Stimulated activated naive CD8-positive, alpha-beta T cell treated with anti-CD3 and anti-CD28 coated beads, Interleukin-15, amount 100 ng/mL, for 72 hours (primary cell): ENCODE data around the gene TRAF3.

Experiments used
- ATAC-seq: fragments of 150-1000 bp; cut with Tn5 transposase; 2 replicates; pipeline ENCODE4 v1.10.0; 2021; ENCODE audit warnings: mild to moderate bottlenecking, moderate library complexity
- DNase-seq, 2 donors: peaks; one replicate each; pipeline ENCODE4 v3.0.0; 2021 to 2022
- H3K27ac Mint-ChIP-seq, 2 donors: one replicate each; pipeline ENCODE4 v1.8.0; 2022; ENCODE audit warnings: mild to moderate bottlenecking in 2 of 2, mixed read lengths in 2 of 2, moderate library complexity in 2 of 2
- H3K27me3 Mint-ChIP-seq: one replicate; pipeline ENCODE4 v1.8.0; 2022; ENCODE audit warnings: mixed read lengths
- H3K4me1 Mint-ChIP-seq: one replicate; pipeline ENCODE4 v1.8.0; 2022; ENCODE audit warnings: mild to moderate bottlenecking, mixed read lengths
- H3K4me3 Mint-ChIP-seq, 2 donors: one replicate each; pipeline ENCODE4 v1.8.0; 2022; ENCODE audit warnings: mild to moderate bottlenecking in 2 of 2, mixed read lengths in 2 of 2, moderate library complexity in 1 of 2
- H3K9me3 Mint-ChIP-seq, 2 donors: one replicate each; pipeline ENCODE4 v1.8.0; 2022; ENCODE audit warnings: mixed read lengths in 2 of 2

Gene TRAF3

DNA sequence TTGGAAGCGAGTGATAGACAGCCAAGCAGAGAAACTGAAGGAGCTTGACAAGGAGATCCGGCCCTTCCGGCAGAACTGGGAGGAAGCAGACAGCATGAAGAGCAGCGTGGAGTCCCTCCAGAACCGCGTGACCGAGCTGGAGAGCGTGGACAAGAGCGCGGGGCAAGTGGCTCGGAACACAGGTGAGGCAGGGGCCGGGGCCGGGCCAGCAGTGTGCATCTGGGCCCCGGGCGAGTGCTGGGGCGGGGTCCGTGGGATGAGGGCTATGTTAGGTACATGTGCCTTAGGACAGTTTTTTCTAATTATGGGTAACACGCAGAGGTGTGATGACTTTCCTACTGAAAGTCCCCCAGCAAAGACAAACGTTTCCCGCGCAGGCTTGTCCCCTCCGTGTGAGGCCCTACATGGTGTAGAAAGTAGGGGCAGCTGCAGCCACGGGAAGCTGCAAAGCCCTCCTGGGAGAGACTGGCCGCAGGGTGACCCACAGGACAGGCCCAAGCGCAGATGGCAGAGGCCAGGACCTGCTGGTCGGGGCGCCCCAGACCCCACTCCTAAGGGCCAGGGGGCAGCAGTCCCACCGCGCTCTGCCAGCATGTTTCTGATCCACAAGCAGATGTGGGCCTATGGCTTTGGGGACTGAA, 126.1 kb downstream of the TRAF3 start:
- H3K27ac Mint-ChIP-seq: peak overlapping the region; percentile 74 to 92
- DNase-seq: no peak
- no peak overlapping the region for H3K4me3 Mint-ChIP-seq
- no peaks in the 10 kb centered on the region for H3K9me3 Mint-ChIP-seq
- no peaks in the 10 kb centered on the region for H3K27me3 Mint-ChIP-seq
- H3K4me1 Mint-ChIP-seq: peaks cover 49% of the 10 kb centered on the region
- ATAC-seq: no peak

DNA sequence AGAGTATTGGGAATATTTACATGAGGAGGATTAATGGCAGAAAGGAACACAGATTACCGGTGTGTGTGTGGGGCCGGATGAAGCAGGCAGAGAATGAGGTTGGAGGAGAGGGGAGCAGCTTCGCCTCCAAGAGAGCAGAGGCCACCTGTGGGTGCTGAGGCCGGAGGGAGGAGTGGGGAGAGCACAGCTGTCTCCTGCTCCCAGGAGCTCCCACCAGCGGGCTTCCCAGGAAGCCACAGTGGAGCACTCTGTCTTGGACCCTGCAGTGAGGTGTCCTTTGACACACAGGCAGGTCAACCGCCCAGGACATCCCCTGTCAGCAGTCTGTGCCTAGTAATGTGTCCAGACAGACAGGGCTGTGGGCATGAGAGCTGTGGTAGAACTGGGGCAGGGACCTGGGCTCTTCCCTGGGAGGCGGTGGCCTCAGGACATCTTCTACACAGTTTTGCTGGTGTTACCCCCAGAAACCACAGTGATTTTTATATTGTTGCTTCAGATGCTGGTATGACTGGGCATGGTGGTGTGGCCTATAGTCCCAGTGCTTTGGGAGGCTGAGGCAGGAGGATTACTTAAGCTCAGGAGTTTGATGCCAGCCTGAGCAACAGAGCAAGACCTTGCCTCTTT, 126.8 kb downstream of the TRAF3 start:
- no peaks in the 10 kb centered on the region for H3K27me3 Mint-ChIP-seq

DNA sequence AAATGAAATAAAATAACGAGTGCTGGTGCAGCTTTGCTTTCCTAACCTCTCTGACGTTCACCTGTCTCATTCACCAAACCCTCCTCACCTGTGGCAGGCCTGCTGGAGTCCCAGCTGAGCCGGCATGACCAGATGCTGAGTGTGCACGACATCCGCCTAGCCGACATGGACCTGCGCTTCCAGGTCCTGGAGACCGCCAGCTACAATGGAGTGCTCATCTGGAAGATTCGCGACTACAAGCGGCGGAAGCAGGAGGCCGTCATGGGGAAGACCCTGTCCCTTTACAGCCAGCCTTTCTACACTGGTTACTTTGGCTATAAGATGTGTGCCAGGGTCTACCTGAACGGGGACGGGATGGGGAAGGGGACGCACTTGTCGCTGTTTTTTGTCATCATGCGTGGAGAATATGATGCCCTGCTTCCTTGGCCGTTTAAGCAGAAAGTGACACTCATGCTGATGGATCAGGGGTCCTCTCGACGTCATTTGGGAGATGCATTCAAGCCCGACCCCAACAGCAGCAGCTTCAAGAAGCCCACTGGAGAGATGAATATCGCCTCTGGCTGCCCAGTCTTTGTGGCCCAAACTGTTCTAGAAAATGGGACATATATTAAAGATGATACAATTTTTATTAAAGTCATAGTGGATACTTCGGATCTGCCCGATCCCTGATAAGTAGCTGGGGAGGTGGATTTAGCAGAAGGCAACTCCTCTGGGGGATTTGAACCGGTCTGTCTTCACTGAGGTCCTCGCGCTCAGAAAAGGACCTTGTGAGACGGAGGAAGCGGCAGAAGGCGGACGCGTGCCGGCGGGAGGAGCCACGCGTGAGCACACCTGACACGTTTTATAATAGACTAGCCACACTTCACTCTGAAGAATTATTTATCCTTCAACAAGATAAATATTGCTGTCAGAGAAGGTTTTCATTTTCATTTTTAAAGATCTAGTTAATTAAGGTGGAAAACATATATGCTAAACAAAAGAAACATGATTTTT, 128.2 kb downstream of the TRAF3 start:
- ATAC-seq (no peak), DNase-seq (no peak)
- no peaks in the 10 kb centered on the region for H3K9me3 Mint-ChIP-seq
- no peaks in the 10 kb centered on the region for H3K27me3 Mint-ChIP-seq
- H3K4me3 Mint-ChIP-seq: no peak overlapping the region
- H3K27ac Mint-ChIP-seq: peak overlapping the region; percentile 9 to 46
- peaks cover 29% of the 10 kb centered on the region for H3K4me1 Mint-ChIP-seq

More for the DNA sequence above, 126.8 kb downstream of the TRAF3 start:
- H3K4me1 Mint-ChIP-seq: peaks cover 43% of the 10 kb centered on the region
- no peaks in the 10 kb centered on the region for H3K9me3 Mint-ChIP-seq
- no peak overlapping the region for H3K4me3 Mint-ChIP-seq
- peak overlapping the region; percentile 54 to 93 for H3K27ac Mint-ChIP-seq
- ATAC-seq: peak; percentile 51
- no peak for DNase-seq

- ATAC-seq (no peak), DNase-seq (no peak)
- H3K4me3 Mint-ChIP-seq: no peak overlapping the region
- peak overlapping the region in 1 of 2 donors; percentile 63 for H3K27ac Mint-ChIP-seq
- no peaks in the 10 kb centered on the region for H3K9me3 Mint-ChIP-seq
- H3K27me3 Mint-ChIP-seq: no peaks in the 10 kb centered on the region
- H3K4me1 Mint-ChIP-seq: peaks cover 15% of the 10 kb centered on the region
Observed at GRCh38 chr14:102906616-102907302, 129.5 kb downstream of the TRAF3 start.

GRCh38 chr14:102907303-102907844, 130.1 kb downstream of the TRAF3 start:
- Mint-ChIP-seq H3K4me3 (no peak overlapping the region), H3K9me3 (no peaks in the 10 kb centered on the region), H3K4me1 (peaks cover 9% of the 10 kb centered on the region), H3K27ac (peak overlapping the region in 1 of 2 donors; percentile 49), H3K27me3 (no peaks in the 10 kb centered on the region)
- ATAC-seq: no peak
- no peak for DNase-seq

- Mint-ChIP-seq H3K4me3 (no peak overlapping the region), H3K27ac (no peak overlapping the region), H3K9me3 (no peaks in the 10 kb centered on the region), H3K27me3 (no peaks in the 10 kb centered on the region), H3K4me1 (peaks cover 6% of the 10 kb centered on the region)
- ATAC-seq: no peak
- no peak for DNase-seq
Observed at GRCh38 chr14:102907980-102908730, 130.9 kb downstream of the TRAF3 start.

- H3K9me3 Mint-ChIP-seq: no peaks in the 10 kb centered on the region
- H3K27ac Mint-ChIP-seq: peak overlapping the region in 1 of 2 donors; percentile 48
- peaks cover under 1% of the 10 kb centered on the region for H3K4me1 Mint-ChIP-seq
- no peak overlapping the region for H3K4me3 Mint-ChIP-seq
- no peak for ATAC-seq
- H3K27me3 Mint-ChIP-seq: no peaks in the 10 kb centered on the region
- no peak for DNase-seq
Observed at GRCh38 chr14:102908766-102909455, 131.7 kb downstream of the TRAF3 start.

GRCh38 chr14:102909462-102909861, 132.2 kb downstream of the TRAF3 start:
- DNase-seq: no peak
- Mint-ChIP-seq H3K4me1 (no peaks in the 10 kb centered on the region), H3K27ac (no peak overlapping the region), H3K4me3 (no peak overlapping the region), H3K27me3 (no peaks in the 10 kb centered on the region), H3K9me3 (no peaks in the 10 kb centered on the region)
- ATAC-seq: no peak

DNA sequence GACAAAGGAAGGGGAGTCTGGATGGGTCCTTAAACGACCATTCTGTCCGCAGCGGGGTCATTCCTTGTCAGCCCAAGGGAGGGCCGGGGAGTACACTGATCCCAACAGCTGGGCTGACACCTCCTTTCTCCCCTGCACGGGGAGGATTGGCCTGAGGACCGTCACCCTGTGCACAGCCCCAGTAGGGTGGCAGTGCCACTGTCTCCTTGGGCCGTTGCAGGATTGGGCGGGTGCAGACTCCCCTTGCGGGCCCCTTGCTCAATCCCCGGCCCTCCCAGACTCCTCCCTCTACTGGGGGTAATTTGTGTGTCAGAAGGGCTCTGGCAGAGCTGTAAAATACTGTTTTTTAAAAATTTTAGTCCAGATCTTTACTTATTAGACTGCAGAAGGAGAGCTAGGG, 132.7 kb downstream of the TRAF3 start:
- ATAC-seq: no peak
- no peak overlapping the region for H3K4me3 Mint-ChIP-seq
- no peaks in the 10 kb centered on the region for H3K4me1 Mint-ChIP-seq
- no peaks in the 10 kb centered on the region for H3K27me3 Mint-ChIP-seq
- no peak for DNase-seq
- H3K9me3 Mint-ChIP-seq: no peaks in the 10 kb centered on the region
- H3K27ac Mint-ChIP-seq: no peak overlapping the region

GRCh38 chr14:102910442-102910841, 133.2 kb downstream of the TRAF3 start:
- Mint-ChIP-seq H3K4me3 (no peak overlapping the region), H3K27me3 (no peaks in the 10 kb centered on the region), H3K4me1 (no peaks in the 10 kb centered on the region), H3K27ac (peak overlapping the region in 1 of 2 donors; percentile 77), H3K9me3 (no peaks in the 10 kb centered on the region)
- DNase-seq (no peak), ATAC-seq (no peak)

DNA sequence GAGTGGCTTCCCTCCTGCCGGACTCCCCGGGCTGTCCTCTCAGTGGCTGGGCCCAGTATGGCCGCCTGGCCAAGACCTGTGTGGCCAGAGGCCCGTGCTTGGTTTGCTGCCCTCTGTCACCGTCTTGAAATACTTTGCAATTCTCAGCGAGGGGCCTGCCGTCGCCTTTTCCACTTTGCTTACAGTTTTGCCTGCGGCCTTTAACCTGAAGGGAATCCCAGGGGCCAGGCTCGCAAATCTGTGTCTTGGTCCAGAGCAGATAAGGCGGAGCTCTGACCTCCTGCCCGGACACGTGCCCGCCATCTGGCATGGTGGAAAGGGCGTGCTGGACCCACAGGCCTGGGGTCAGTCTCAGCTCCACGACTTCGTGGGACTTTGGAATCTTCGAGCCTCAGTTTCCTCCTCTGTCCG, 134.3 kb downstream of the TRAF3 start:
- Mint-ChIP-seq H3K27me3 (no peaks in the 10 kb centered on the region), H3K4me1 (no peaks in the 10 kb centered on the region), H3K4me3 (no peak overlapping the region), H3K9me3 (no peaks in the 10 kb centered on the region), H3K27ac (no peak overlapping the region)
- DNase-seq (no peak), ATAC-seq (no peak)

DNA sequence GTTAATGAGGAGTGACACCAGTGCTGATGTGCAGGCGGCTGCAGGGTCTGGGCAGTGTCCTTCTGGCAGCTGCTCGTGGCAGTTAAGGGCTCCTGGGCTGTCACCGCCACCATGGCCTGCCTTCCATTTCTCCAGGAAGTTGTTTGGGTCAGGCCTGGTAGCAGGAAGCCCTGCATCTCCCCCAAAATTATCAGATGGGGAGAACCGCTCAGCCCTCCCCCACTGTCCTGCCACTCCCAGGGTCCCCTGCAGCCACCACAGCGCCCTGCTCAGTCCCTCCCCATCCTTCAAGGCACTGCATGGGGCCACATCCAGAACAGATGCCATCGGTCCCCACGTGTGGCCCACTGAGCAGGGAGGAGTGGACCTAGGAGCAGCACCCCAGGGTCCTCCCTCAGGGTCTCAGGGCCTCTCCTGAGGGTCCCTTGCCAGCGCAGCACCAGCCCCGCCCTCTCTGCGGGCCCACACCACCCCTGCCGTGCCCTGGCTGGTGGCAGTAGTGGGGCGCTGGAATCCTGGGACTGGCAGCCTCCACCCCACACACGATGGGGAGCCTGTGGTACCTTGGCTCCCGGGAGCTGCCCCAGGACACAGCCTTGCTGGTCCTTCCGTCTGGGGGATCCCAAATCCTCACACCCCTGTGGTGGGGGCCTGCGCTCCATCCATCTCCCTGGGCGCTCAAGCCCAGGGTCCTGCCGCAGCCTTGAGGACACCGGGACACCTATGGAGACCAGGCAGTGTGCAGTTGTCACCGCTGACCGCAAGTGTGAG, 134.9 kb downstream of the TRAF3 start:
- no peak for DNase-seq
- no peak overlapping the region for H3K27ac Mint-ChIP-seq
- peak; percentile 1 for ATAC-seq
- H3K4me3 Mint-ChIP-seq: no peak overlapping the region
- H3K27me3 Mint-ChIP-seq: no peaks in the 10 kb centered on the region
- H3K4me1 Mint-ChIP-seq: peaks cover 1% of the 10 kb centered on the region
- no peaks in the 10 kb centered on the region for H3K9me3 Mint-ChIP-seq

DNA sequence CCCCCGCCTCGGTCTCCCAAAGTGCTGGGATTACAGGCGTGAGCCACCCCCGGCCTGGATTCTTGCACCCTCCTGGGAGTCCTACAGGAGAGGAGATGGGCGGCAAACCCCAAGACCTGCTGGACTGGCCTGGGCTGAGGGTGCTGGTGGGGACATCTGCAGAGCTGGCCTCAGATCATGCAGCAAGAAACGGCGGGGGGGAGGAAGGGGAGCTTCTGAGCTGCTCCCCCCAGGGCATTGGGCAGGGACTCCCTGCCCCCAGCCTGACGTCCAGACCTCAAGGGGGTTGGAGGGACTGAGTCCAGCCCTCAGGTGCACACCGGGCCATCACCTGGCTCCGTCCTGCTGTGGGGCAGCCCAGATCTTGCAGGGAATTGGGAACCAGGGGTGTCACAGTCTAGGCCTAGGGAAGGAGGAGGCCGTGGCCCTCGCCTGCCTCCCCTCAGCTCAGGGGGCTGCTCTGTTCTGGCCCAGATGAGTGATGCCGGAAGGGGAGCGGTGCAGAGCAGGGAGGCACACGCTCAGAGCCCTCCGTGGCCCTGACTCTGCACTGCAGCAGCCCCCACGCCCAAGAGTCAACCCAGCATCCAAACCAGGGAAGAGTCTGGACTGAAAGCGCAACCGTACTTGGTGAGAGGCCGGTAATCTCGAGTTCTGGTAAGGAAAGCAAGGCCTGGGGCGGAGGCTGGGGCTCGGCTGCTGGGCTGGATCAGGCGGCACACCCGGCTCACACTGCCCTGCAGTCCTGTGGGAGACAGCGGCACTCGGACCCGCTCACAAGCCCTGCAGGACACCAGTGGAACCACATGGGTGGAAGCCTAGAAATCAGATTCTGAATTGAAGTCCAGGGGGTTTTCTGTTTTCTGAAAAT, 136.3 kb downstream of the TRAF3 start:
- Mint-ChIP-seq H3K27ac (peak overlapping the region in 1 of 2 donors; percentile 54), H3K27me3 (no peaks in the 10 kb centered on the region), H3K4me1 (peaks cover 5% of the 10 kb centered on the region), H3K9me3 (no peaks in the 10 kb centered on the region), H3K4me3 (no peak overlapping the region)
- no peak for DNase-seq
- ATAC-seq: peak; percentile 1
